K562 (cell line): Measurements from ENCODE around the gene MCAT. TPM values are rescaled to one million over a fixed set of nuclear protein-coding genes. Genes with fewer than 3 reads are reported as not detected.

ENCODE experiments used
- EHMT2 ChIP-seq: fragments of 450-650 bp; IDR thresholded peaks from 2 replicates; pipeline ENCODE4 v1.6.1; 2018; ENCODE audit warnings: antibody characterized with exemption
- EP300 ChIP-seq: IDR thresholded peaks from 2 replicates; pipeline ENCODE4 v1.6.1; 2012; ENCODE audit warnings: low read length, improper control_type of control experiment
- ETS1 ChIP-seq: conservative IDR thresholded peaks from 2 replicates; pipeline ENCODE4 v1.6.1; 2011; ENCODE audit warnings: low read depth, mild to moderate bottlenecking, low read length; ENCODE audit not compliant: control insufficient read depth
- EWSR1 ChIP-seq: fragments of 450-650 bp; IDR thresholded peaks from 2 replicates; pipeline ENCODE4 v1.6.1; 2018; ENCODE audit warnings: borderline replicate concordance, mild to moderate bottlenecking, low read depth, moderate library complexity; ENCODE audit not compliant: partially characterized antibody
- FOXP1 ChIP-seq: sonication (generic); formaldehyde crosslinking; IDR thresholded peaks from 2 replicates; pipeline ENCODE4 v1.8.0; 2022; ENCODE audit warnings: mild to moderate bottlenecking, missing genetic modification reagents
- GABPA ChIP-seq: fragments of 200-800 bp; sonication (Bioruptor generic); conservative IDR thresholded peaks from 2 replicates; pipeline ENCODE4 v1.6.1; 2016; ENCODE audit warnings: low read depth, missing genetic modification characterization, missing compliant biosample characterization
- HSF4 ChIP-seq: fragments of 250-450 bp; sonication (Bioruptor Pico); IDR thresholded peaks from 2 replicates; pipeline ENCODE4 v2.1.2; 2022; ENCODE audit warnings: mild to moderate bottlenecking, moderate library complexity, borderline replicate concordance
- ILF3 ChIP-seq: fragments of 450-650 bp; IDR thresholded peaks from 2 replicates; pipeline ENCODE4 v1.6.1; 2018; ENCODE audit warnings: antibody characterized with exemption, mild to moderate bottlenecking, moderate library complexity, borderline replicate concordance
- JUNB ChIP-seq: fragments of 450-650 bp; formaldehyde crosslinking; conservative IDR thresholded peaks from 2 replicates; pipeline ENCODE4 v1.4.0; 2020; ENCODE audit warnings: mild to moderate bottlenecking
- MIER1 ChIP-seq: fragments of 450-650 bp; IDR thresholded peaks from 2 replicates; pipeline ENCODE4 v1.6.1; 2016; ENCODE audit warnings: antibody characterized with exemption, mild to moderate bottlenecking, low read depth
- MYC ChIP-seq, 2 experiments: fragments of 250-450 bp in 1 of 2; sonication (Bioruptor Pico) in 1 of 2; IDR thresholded peaks; 2 replicates each; pipeline versions ENCODE4 v1.5.1 to v1.6.1; 2012 to 2021; ENCODE audit warnings: low read depth in 2 of 2, borderline replicate concordance in 1 of 2, improper control_type of control experiment in 1 of 2, low read length in 1 of 2, mild to moderate bottlenecking in 1 of 2, moderate library complexity in 1 of 2
- NCOA6 ChIP-seq: fragments of 450-650 bp; IDR thresholded peaks from 2 replicates; pipeline ENCODE4 v1.6.1; 2017; ENCODE audit warnings: mild to moderate bottlenecking
- NFRKB ChIP-seq: fragments of 450-650 bp; IDR thresholded peaks from 2 replicates; pipeline ENCODE4 v1.6.1; 2016; ENCODE audit warnings: low read depth
- PCBP2 ChIP-seq: fragments of 200-400 bp; formaldehyde crosslinking; IDR thresholded peaks from 2 replicates; pipeline ENCODE4 v1.6.1; 2018; ENCODE audit warnings: low read length, low read depth, mild to moderate bottlenecking, moderate library complexity; ENCODE audit not compliant: poor library complexity, severe bottlenecking
- SAFB ChIP-seq: fragments of 200-400 bp; formaldehyde crosslinking; IDR thresholded peaks from 2 replicates; pipeline ENCODE4 v1.6.1; 2017; ENCODE audit warnings: low read depth, low read length, borderline replicate concordance
- SIN3B ChIP-seq: fragments of 450-650 bp; IDR thresholded peaks from 2 replicates; pipeline ENCODE4 v1.6.1; 2017; ENCODE audit warnings: low read depth, mild to moderate bottlenecking, moderate library complexity
- SRF ChIP-seq, 2 experiments: fragments of 250-450, 450-650 bp in 1 of 2; sonication (Bioruptor Pico) in 1 of 2; sonication (generic) in 1 of 2; formaldehyde crosslinking; IDR thresholded peaks; 2 replicates each; pipeline versions ENCODE4 v1.5.0 to v1.5.1; 2020 to 2022; ENCODE audit warnings: mild to moderate bottlenecking in 1 of 2, missing genetic modification reagents in 1 of 2
- XRCC4 ChIP-seq: IDR thresholded peaks from one replicate; pipeline ENCODE4 v1.6.1; 2011; ENCODE audit not compliant: insufficient read depth, insufficient read length; ENCODE audit errors: extremely low read depth
- ZNF124 ChIP-seq: sonication (generic); formaldehyde crosslinking; IDR thresholded peaks from 2 replicates; pipeline ENCODE4 v1.8.1; 2022; ENCODE audit warnings: missing genetic modification reagents
- ZNF24 ChIP-seq: fragments of 450-650 bp; IDR thresholded peaks from 2 replicates; pipeline ENCODE4 v1.6.1; 2016
- ZNF592 ChIP-seq: fragments of 450-650 bp; IDR thresholded peaks from 2 replicates; pipeline ENCODE4 v1.6.1; 2017; ENCODE audit warnings: antibody characterized with exemption, mild to moderate bottlenecking
- ZNF77 ChIP-seq: fragments of 250-450 bp; sonication (Bioruptor Pico); IDR thresholded peaks from 2 replicates; pipeline ENCODE4 v1.5.0; 2020
- ZSCAN29 ChIP-seq: fragments of 450-650 bp; IDR thresholded peaks from 2 replicates; pipeline ENCODE4 v1.6.1; 2017
- polyA plus RNA-seq, 8 experiments: library from polyadenylated mRNA; depleted of rRNA in 4 of 8; stranded (reverse) in 5 of 8; unstranded in 3 of 8; fragments of >200 nt; fragmentation: Nextera tagmentation in 2 of 8; fragmentation: Illumina TruSeq in 1 of 8; extraction: Ambion mirVana in 2 of 8; extraction: Trizol in 1 of 8; gene quantifications; 2 replicates each; pipeline versions ENCODE4 v1.2.1 to v1.2.3, GENCODE V29; 2011 to 2014; ENCODE audit warnings: inconsistent platforms in 1 of 8, missing spikeins in 1 of 8
- total RNA-seq, 7 experiments: library from RNA; depleted of rRNA in 6 of 7; stranded (reverse); fragments of >200 nt in 6 of 7; fragmentation: Illumina TruSeq in 2 of 7; extraction: Trizol in 2 of 7; gene quantifications; 2 replicates each; pipeline versions ENCODE4 v1.2.1 to v1.2.3, GENCODE V29; 2011 to 2021; ENCODE audit warnings: low replicate concordance in 1 of 7

The MCAT gene
- total and polyA plus RNA-seq, 9 of the 15 experiments (the other 6 are each of a cell fraction or from before 2014, with no cell fraction given): 3.3 to 27.8 (median 13.9) TPM

GRCh38 chr22:43151251-43152002 is 8.2 kb upstream of the MCAT start, which contains the start of gene TSPO (continued):
- no peak for TF ChIP-seq MIER1
- no peak for TF ChIP-seq EP300
- TF ChIP-seq EHMT2: no peak
- peak; percentile 88 for TF ChIP-seq ZNF592
- no peak for TF ChIP-seq ZNF77 (CRISPR knock-in tag)
- TF ChIP-seq SRF (CRISPR knock-in tag; IDR thresholded peaks at IDR 0.05): no peak
- TF ChIP-seq GABPA (tag): peak; percentile 28; the same call in 1 of the 2 replicates
- no peak for TF ChIP-seq ILF3
- no peak for TF ChIP-seq NFRKB
- no peak for TF ChIP-seq ZNF124
- 0 out of 2 replicates have a peak, but pooled peaks have one; percentile 19 for TF ChIP-seq SIN3B
- no peak for TF ChIP-seq ZSCAN29
- TF ChIP-seq ETS1: 0 out of 2 replicates have a peak, but pooled peaks have one; percentile 26
- TF ChIP-seq HSF4 (CRISPR knock-in tag): no peak
- no peak for TF ChIP-seq NCOA6
- no peak for TF ChIP-seq EWSR1
- no peak for TF ChIP-seq ZNF24
- peak; percentile 49; the same call in 1 of the 2 replicates for TF ChIP-seq SAFB
- TF ChIP-seq PCBP2: no peak
- TF ChIP-seq FOXP1: 0 out of 2 replicates have a peak, but pooled peaks have one; percentile 46
- TF ChIP-seq MYC (IDR thresholded peaks at IDR 0.05; ENCODE audit: low read depth, low read length): peak; percentile 77
- no peak for TF ChIP-seq MYC (CRISPR knock-in tag; IDR thresholded peaks at IDR 0.05; ENCODE audit: borderline replicate concordance, low read depth)
- no peak for TF ChIP-seq XRCC4
- TF ChIP-seq JUNB (CRISPR knock-in tag): no peak
